NCI-H1092 (cell line): ENCODE results near the gene PSMD13.

Experiments
- DNase-seq: peaks from one replicate; lab custom pipeline; 2025; lab: John Stamatoyannopoulos, UW

The PSMD13 gene

DNA sequence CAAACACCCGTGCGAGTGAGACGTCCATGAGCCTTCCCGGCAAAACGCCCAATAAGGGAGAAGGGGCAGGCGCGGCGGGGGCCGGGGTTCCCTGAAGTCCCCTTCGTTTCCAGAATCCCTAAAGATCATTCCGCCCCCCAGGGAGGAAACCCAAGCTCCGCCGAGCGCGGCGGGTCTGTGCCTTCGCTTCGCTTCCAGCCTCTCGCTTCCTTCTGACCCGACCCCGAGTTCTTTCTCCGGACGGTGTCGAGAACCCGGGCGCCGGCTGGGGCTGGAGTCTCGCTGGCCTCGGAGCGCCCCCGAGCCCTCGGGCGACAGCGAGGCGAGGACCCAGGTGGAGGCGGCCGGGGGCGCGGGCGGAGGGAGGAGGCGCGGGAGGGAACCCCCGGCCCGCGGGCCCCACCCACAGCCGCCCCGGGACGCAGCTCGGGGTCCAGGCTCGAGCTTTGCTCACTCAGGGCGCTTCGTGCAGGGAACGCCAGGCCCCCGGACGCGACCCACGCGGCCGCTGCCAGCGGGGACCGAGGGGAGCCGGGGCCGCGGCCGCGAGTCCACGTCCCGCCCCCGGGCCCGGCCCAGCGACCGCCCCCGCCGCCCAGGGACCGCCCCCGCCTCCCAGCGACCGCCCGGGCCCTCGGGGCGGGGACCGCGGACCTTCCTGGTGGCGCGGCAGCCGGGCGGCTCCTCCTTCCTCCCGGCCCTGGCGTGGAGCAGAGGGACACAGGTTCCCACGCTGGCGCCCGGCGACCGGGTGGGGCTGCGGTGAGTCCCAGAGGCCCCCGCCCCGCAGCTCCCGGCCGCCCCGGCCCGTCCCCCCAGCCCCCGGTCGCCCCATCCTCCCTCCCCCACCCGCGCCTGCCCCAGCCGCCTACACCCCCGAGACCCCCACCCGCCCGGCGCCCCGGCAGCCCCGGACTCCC is 52.0 kb downstream of the PSMD13 start, which contains the start of gene PGGHG:
Gene PGGHG, plus strand, starts transcription at position 649 of the 920 bp plus-strand sequence. CDS start 691 bp downstream, outside the sequence.
- DNase-seq = no peak

- no peak for DNase-seq
These were observed 52.6 kb downstream of the PSMD13 start for GRCh38 chr11:289398-289711.

DNA sequence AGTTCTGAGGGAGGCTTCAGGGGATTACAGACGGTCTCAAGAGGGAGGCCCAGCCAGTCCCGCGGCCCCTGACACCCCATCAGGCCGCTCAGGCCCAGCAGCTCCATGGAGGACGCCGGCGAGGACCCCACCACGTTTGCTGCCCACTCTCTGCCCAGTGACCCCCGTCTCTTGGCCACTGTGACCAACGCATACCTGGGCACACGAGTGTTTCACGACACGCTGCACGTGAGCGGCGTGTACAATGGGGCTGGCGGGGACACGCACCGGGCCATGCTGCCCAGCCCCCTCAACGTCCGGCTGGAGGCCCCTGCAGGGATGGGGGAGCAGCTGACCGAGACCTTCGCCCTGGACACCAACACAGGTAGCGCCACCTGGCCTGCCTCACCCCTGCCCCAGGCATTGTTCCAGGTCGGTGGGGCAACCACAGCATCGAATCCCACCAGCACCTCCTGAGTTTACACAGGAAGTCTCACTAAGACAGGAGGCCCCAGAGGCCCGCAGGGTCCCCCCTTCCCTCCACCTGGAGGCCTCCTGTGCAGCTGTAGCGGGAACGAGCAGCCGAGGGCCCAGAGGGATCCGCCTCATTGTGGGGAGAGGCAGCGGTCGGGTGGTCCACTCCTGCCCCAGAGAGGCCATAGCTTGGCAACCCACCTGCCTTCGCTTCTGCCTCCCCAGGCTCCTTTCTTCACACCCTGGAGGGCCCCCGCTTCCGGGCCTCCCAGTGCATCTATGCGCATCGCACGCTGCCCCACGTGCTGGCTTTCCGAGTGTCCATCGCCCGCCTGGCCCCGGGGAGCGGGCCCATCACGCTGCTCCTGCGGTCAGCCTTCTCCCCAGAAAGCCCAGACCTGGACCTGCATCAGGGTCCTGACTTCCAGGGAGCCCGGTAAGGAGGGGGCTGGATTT is 53.2 kb downstream of the PSMD13 start:
- DNase-seq = no peak

DNA sequence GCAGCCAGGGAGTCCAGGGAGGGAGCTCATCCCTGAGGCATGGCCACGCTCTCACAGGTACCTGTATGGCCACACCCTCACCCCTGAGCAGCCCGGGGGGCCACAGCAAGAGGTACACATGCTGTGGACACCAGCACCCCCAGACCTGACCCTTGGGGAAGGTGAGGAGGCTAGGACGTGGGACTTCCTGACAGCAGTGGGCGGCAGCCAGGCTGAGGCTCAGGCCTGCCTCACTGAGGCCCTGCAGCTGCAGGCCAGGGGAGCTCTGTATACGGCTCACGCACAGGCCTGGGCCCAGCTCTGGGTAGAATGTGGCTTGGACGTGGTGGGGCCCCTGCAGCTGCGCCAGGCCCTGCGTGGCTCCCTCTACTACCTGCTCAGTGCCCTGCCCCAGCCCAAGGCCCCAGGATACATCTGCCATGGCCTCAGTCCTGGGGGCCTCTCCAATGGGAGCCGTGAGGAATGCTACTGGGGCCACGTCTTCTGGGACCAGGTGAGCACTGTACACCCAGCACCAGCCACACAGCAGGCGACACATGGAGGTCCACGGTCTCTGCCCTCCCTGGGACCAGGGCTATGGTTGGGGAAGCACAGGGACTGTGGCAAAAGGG is 54.0 kb downstream of the PSMD13 start:
- no peak for DNase-seq

GRCh38 chr11:291281-292210 is 54.8 kb downstream of the PSMD13 start:
- no peak for DNase-seq

DNA sequence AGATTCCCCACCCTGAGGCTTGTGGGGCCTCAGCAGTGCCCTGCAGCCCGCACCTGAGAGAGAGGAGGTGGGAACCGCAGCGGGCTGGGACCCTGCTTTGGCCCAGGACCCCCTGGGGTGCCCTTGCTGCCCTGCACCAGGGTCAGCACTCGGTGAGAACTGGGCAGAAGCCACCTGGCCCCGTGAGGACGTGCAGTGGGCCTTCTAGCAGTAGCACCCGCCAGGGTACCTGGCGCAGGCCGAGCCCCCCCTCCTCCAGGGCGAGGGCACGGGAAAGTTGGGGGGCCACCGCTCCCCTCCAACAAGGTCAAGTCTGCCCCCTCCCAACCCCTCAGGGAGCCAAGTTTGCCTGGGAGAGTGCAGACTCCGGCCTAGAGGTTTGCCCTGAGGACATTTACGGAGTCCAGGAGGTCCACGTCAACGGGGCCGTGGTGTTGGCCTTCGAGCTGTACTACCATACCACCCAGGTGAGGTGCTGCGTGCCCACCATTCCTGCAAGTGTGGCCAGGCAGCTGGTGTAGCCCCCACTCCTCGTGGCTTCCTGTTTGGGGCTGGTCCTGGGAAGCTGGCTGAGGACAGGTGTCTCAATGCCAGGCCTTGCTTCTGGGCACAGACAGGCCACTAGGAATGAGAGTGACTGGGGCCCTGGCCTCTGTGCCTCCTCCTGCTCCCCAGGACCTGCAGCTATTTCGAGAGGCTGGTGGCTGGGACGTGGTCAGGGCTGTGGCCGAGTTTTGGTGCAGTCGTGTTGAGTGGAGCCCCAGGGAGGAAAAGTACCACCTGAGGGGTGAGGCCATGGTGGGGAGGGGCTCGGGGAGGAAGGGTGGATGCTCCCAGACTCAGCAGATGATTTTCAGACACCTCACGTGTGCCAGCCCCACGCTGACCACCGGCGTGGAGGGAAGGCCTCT is 55.7 kb downstream of the PSMD13 start:
- DNase-seq = no peak

- DNase-seq = no peak
These were observed 56.6 kb downstream of the PSMD13 start for GRCh38 chr11:293271-293851.

DNA sequence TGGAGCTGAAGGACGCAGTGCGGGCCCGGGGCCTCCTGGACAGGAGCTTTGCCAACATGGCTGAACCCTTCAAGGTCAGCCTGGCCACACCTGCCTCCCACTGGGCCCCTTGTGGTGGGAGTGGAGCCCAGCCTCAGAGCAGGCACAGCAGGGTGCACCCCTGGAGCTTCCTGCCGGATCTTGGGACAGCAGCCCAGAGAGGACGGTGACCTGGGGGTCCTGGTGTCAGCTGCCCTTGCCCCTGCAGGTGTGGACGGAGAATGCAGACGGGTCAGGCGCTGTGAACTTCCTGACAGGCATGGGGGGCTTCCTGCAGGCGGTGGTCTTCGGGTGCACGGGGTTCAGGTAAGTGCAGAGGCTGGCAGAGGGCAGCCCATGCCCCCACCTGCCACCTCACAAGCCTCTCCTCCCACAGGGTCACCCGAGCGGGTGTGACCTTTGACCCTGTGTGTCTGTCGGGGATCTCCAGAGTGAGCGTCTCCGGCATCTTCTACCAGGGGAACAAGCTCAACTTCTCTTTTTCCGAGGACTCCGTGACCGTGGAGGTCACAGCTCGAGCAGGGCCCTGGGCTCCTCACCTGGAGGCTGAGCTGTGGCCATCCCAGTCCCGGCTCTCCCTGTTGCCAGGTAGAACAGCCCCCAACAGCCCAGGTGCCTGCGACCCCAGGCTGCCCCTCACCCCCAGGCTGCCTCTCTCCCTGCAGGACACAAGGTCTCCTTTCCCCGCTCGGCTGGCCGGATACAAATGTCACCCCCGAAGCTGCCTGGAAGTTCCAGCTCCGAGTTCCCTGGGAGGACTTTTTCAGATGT is 57.3 kb downstream of the PSMD13 start:
- DNase-seq = no peak

GRCh38 chr11:294780-295179 is 58.0 kb downstream of the PSMD13 start:
- no peak for DNase-seq

- no peak for DNase-seq
These were observed 58.8 kb downstream of the PSMD13 start for GRCh38 chr11:295351-296170.

DNA sequence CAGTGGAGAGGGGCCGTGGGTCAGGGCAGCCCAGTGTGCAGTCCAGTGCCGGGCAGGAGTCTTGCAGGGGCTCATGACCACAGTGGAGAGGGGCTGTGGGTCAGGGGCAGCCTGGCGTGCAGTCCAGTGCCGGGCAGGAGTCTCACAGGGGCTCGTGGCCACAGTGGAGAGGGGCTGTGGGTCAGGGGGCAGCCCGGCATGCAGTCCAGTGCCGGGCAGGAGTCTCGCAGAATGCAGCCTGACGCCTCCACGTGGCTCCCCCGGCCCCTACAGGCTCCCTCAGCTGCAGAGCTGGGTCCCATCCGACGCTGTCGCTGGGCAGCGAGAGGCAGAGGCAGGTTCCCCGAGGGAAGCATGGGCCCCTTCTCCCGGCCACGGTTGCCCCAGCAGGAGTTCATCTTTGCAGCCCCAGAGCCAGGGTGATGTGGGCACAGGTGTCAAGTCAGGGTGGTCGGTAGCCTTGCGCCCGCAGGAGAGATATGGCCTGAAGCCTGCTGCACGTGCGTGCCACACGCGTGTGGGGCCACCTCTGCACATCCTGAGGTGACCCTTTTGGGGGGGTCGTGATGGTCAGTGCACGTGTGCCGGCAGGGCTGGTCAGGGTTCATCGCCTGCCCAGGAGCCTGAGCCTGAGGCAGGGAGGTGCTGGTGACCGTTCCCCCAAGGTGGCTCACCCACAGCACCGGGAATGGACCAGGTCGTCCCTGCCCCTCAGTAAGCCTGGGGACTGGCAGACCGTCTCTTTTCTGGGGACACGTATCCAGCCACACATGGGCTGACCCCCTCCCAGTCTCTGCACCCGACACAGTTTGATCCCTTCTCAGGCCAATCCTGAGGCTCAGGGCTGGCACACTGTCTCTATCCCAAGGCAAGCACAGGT is 59.6 kb downstream of the PSMD13 start:
- no peak for DNase-seq

DNA sequence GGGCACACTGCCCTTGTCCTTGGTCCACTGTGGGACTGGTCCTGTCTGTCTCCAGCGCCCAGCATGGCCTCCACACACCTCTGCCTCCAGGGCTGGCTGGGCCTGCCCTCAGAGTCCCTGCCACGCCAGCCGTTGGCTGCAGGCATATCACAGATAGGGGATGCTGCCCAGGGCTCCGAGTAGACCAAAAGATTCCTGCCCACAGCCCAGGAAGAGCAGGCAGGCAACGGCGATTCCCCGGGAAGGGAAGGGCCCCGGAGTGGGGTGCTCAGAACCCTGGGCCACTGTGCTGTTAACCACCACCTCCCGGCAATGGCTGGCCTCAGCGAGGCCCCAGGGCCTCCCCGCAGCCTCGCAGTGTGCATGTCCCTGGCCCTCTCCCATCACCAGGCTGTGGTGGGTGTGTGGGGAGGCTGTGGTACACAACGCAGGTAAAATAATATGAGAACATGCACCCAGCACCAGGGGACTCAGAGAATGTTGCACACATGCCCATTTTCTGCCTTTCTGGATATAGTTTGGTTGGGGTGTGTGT is 60.3 kb downstream of the PSMD13 start:
- DNase-seq = no peak

GRCh38 chr11:297586-298405 is 61.0 kb downstream of the PSMD13 start:
- DNase-seq = no peak

GRCh38 chr11:298406-299065 is 61.8 kb downstream of the PSMD13 start:
- DNase-seq = no peak
